GM11168 (cell line): Measurements from ENCODE around the gene MTRF1L.
"Not testable (repeated sequence)": the region's sequence is repeated elsewhere in the genome, so short reads cannot be mapped to it uniquely, and the experiment has no call there.

Source experiments
- in situ Hi-C: fragments of 300-500 bp; cut with MboI; formaldehyde crosslinking; loops from one replicate; pipeline ENCODE4 v1.12.0; 2022; ENCODE audit warnings: low sequenced_read_pairs; ENCODE audit not compliant: unreplicated experiment

The MTRF1L gene

DNA sequence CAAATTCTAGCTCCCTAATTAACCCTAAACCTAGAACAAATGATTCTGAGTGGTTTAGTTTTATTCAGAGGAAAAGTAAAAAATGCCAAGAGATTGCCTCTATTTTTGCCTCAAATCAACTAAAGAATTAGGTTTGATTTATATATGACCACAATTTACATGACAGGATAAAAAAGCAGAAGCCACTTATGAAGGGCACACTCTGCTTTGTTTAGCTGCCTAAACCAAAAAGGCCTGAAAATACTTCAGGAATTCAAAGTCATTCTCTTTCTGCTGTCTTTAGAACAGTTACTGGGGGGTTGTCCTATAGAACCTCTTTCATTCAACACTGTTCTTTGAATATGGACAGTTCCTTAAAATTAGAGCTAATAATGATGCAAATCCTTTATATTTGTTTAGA, 25.0 kb downstream of the MTRF1L start:
- in situ Hi-C loops: loop anchor here (25.0 kb wide), 1 partner anchor 1285 kb away; no protein-coding TSS in a partner anchor

DNA sequence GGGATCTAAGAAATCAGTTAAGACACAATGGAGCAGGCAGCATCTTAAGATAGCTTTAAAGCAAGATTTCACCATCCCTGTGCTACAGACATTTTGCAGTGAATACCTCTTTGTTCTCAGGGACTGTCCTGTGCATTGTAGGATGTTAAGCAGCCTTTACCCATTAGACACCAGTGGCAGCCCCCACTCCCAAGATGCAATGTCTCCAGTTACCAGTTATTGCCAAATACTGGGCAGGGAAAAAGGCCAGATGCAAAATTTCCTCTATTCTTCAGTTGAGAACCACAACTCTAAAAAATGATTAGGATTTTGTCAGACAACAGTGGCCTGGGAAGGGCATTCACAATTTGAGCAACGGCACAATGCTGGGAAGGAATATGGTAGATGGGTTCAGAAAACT, 25.8 kb downstream of the MTRF1L start:
- in situ Hi-C loops: loop anchor here (25.0 kb wide), 1 partner anchor 1286 kb away; no protein-coding TSS in a partner anchor

DNA sequence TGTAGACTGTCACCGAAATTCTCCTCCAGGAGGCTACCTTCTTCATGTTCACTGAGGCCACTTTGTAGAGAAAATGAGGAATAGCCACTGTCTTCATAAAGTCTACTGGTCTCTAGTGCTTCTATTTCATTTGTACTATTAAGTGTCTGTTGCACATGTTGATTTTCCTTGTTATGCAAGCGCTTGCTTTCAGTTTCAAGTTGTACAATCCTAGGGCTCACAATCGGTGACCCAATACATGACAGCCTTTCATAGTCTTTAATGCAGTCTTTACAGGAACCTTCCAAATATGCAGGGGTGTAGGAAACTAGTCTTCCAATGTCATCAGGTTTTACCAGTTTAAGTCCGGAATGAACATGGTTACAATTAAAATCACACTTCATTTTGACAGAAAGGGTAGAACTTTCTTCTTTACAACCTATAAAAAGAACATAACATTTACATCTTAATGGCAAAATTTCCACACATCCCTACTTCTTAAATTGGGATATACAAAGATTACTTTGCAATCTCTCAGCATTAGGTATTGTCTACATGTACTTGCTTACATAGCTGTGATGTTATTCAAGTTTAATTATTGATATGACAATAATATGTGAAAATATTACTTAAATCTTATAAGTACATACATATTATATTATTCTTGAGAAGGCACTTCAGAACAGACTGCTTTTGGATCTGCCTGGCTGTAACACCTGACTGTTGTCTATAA, 27.1 kb downstream of the MTRF1L start:
- in situ Hi-C loops: loop anchor here (25.0 kb wide), 1 partner anchor 1287 kb away; no protein-coding TSS in a partner anchor

DNA sequence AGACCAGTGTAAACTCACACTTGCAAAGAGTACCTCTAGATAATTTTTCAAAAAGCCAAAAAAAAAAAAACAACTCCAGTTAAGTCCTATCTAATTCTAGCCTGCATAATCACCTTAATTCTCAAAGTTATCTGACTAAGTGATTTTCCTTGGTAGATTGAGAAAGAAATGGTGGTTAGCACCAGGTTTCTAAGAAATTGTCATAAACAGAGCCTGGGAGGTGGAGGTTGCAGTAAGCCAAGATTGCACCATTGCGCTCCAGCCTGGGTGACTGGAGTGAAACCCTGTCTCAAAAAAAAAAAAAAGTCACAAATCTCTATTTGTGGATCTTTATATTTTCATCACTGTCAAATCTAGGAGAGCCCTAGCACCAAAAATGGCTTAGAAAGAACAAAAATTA, 28.6 kb downstream of the MTRF1L start:
- in situ Hi-C loops: no loop called here

DNA sequence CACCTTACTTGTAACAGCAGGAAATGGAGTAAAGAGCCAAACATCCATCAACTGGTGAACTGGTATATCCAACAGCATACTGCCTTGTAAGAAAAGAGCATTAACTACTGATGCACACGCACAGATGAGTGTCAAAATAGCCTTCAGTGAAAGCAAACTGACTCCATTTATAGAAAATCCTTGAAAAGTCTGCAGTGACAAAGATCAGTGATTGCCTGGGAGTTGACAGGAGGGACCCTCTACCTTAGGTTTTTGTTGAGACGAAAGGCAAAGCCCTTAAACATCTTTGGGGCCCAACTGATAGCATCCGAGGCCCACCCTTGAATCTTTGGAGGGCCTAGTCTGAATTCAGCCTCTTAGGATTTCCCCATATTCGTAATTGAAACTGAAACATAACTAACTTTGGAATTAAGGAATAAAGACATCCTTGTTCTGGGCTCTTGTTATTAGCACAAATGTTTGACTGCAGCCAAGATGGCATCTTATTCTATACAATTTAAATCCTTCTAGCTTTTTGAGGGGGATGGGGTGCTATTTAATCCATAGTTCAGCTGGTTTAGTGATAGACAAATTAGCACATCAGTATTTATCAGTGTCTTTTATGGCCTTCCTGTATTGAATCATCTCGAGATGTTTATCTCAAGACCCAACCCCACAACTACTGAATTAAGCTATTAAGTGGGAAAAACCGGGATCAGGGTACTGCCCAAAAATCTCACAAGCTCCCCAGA, 32.7 kb downstream of the MTRF1L start:
- in situ Hi-C loops: no loop called here

- in situ Hi-C loops: not testable (repeated sequence)
Measured at GRCh38 chr6:152966168-152966894, 36.2 kb downstream of the MTRF1L start.

DNA sequence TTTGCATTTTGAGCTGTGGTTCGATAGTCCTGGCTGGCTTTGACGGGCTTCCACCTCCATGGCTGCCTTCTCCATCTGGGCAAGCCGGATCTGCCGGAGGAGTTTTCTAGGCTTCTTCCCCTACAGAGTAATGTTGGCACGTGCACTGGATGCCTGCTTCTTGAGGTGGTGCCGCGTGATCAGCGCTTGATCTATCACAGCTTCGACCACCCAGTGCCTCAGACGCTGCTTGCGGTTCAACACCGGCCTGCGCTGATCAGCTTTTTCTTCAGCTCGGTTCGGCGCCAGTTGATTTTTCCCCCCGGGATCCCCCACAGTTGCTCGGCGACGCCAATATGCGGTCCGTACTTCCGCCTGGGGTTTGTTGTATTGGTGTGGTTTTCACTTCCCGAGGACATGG, 43.2 kb downstream of the MTRF1L start:
- in situ Hi-C loops: no loop called here

DNA sequence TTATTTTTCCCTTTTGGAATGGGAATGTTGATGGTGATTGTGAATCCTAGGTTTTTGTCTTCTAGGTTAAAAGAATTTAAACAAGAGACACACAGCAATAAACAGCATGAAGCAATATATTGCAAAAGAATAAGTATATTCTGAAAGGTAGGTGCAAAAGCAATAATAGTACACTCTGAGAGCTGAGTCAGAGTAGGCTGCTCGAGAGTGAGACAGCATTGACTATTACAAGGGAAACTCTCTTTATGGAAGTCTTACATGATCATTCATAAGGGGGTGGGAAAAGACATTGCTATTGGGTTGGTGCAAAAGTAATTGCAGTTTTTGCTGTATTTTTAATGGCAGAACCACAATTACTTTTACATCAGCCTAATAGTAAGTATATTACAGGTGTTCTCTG, 44.7 kb downstream of the MTRF1L start:
- in situ Hi-C loops: no loop called here

DNA sequence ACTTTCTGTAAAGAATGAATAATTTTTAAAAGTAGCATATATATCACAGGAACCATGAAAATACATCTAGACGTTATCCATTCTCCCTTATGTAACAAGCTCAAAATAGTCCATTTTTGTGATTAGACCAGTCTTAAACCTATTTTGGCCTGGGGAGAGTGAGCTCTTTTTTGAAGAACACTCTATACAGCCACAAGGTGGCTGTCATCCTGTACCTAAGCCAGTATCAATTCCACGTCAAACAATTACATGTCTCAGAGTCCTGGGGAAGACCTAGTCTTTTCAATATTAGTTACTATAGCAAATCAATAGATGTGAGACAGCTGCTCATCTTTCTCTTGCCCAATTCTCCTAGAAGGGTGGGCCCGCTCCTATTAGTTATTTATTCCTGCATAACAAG, 48.1 kb downstream of the MTRF1L start:
- in situ Hi-C loops: no loop called here

GRCh38 chr6:152952866-152953509, 49.5 kb downstream of the MTRF1L start:
- in situ Hi-C loops: no loop called here

DNA sequence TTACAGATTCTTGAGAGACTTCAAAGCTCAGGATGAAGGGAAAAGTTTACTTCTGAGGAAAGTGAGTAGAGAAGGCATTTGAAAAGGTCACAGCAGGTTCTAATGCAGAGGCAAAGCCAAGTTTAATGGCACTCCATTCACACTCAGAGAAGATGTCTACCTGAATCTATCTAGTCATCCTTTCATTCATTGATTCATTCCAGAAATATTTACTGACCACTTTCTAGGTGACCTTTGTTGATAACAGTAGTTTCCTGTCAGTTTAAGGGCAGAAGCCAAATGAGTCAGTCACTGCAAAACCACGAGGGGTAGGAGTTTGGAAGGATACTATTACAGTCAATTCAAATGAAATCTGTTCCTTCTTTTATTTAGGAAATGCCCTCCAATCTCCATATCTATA, 50.5 kb downstream of the MTRF1L start:
- in situ Hi-C loops: no loop called here

- in situ Hi-C loops: no loop called here
Measured at GRCh38 chr6:152950240-152950639, 52.3 kb downstream of the MTRF1L start.

GRCh38 chr6:152948150-152948768, 54.2 kb downstream of the MTRF1L start:
- in situ Hi-C loops: no loop called here

DNA sequence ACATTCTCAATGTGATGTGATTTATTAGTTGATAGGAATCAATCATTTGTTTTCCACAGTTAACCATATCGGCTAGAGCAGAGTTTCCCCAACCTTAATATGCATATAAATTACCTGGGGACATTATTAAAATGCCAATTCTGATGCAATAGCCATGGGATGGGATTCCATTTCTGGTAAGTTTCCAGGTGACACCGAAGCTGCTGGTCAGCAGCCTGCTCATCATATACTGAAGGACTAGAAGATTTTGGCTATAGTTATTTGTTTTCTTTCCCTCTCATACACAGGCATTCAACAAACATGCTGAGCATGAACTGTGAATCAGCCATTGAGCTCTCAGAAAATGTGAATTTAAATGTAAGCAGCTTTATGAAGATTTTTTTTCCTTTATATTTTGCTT, 55.5 kb downstream of the MTRF1L start:
- in situ Hi-C loops: no loop called here

GRCh38 chr6:152946484-152946883, 56.0 kb downstream of the MTRF1L start:
- in situ Hi-C loops: no loop called here

- in situ Hi-C loops: no loop called here
Measured at GRCh38 chr6:152943260-152943897, 59.1 kb downstream of the MTRF1L start.

DNA sequence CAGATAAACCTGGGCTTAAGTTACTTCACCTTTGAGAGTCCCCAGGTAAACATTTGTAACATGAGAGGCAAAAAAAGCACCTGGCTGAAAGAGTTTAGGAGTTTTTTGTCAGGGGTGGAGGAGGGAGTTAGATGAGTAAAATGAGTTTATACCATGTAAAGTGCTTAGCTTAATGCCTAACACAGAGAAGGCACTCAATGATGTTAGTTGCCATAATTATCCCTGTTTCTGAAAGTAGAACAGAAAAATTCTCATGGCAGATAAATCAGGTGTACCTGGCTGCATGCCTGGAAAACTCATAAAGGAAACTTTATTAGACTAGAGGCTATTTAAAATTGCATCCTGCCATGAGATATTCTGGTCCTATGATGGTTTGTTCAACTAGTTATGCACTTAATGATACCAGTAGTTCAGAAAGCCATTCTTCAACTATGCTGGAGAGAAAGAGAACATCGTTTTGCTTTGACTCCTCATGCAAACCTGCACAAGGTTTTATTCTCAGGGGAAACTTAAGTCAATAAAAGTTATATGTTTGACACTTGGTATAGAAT, 60.1 kb downstream of the MTRF1L start:
- in situ Hi-C loops: no loop called here

GRCh38 chr6:152941746-152942145, 60.8 kb downstream of the MTRF1L start:
- in situ Hi-C loops: no loop called here
